ENCODE results near the gene CCR9. TPM values are rescaled to one million over a fixed set of nuclear protein-coding genes. Genes with fewer than 3 reads are reported as not detected.

CCR9 gene
- total and polyA plus RNA-seq, 2 donors (not counting 1 experiment from before 2014, with no cell fraction given): not detected

DNA sequence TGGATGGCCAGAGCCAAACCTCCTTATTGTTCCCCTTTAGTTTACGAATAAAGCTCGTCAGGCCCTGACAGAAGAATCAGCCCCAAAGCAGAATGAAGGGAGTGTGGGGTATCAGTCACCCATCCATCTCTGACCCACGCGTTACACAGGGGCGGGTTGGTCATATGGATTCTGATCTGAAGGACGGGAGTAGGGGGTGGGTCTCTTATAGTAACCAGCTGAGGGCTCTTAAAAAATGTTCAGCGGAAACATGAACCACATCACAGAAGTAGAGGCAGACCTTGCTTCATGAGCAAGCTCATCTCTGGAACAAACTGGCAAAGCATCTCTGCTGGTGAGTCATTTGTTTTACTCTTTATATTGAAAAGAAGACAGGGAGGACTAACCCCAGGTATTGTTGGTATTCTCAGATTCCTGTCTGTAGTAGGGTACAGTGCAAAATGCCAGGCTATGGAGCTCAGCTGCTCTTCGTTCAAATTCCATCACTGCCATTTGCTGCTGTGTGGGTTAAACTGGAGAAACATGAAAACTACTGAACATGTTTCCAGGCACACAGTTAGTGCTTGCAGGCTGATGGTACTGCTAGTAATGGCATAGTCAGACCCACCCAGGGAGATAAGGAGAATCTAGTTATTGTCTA, 57.0 kb downstream of the CCR9 start, which contains the start of gene CXCR6:
CXCR6 (plus strand) TSS at position 258 of the 640 bp plus-strand sequence. CDS start 3,018 bp downstream, outside the sequence.
- TF ChIP-seq, protein P1, sequence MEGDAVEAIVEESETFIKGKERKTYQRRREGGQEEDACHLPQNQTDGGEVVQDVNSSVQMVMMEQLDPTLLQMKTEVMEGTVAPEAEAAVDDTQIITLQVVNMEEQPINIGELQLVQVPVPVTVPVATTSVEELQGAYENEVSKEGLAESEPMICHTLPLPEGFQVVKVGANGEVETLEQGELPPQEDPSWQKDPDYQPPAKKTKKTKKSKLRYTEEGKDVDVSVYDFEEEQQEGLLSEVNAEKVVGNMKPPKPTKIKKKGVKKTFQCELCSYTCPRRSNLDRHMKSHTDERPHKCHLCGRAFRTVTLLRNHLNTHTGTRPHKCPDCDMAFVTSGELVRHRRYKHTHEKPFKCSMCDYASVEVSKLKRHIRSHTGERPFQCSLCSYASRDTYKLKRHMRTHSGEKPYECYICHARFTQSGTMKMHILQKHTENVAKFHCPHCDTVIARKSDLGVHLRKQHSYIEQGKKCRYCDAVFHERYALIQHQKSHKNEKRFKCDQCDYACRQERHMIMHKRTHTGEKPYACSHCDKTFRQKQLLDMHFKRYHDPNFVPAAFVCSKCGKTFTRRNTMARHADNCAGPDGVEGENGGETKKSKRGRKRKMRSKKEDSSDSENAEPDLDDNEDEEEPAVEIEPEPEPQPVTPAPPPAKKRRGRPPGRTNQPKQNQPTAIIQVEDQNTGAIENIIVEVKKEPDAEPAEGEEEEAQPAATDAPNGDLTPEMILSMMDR (conservative IDR thresholded peaks at IDR 0.05 in 1 of 2, IDR thresholded peaks at IDR 0.05 in 1 of 2; ENCODE audit: low read depth in 1 of 2, low read length in 2 of 2): no peak
- no peak for TF ChIP-seq EZH2 (IDR thresholded peaks at IDR 0.05; ENCODE audit: low read length, missing control alignments)
- H3K9me3 ChIP-seq (ENCODE audit: control insufficient read depth, insufficient read depth, low read depth, low read length): no peaks in the 10 kb centered on the region
- H3K9ac ChIP-seq (ENCODE audit: insufficient read depth, low read length): no peak within 1 kb of the TSS
- no peak within 1 kb of the TSS for H3K4me3 ChIP-seq (replicated peaks in 1 of 4; ENCODE audit: control extremely low read depth in 1 of 4, insufficient read depth in 1 of 4, low read depth in 3 of 4, low read length in 4 of 4)
- peak in 1 of 2 donors; percentile 24 for DNase-seq (ENCODE audit: low read depth in 2 of 2)
- H3K36me3 ChIP-seq (ENCODE audit: control insufficient read depth, insufficient read depth, low read length): peaks cover 4% of the 10 kb centered on the region
- H2AFZ ChIP-seq (ENCODE audit: low read length): no peak within 1 kb of the TSS
- no peaks in the 10 kb centered on the region for H3K27me3 ChIP-seq (ENCODE audit: control insufficient read depth, insufficient read depth, low read length)
- H3K4me1 ChIP-seq (ENCODE audit: control insufficient read depth, extremely low read depth, insufficient read depth, low read length): peaks cover 6% of the 10 kb centered on the region
- H3K4me2 ChIP-seq (ENCODE audit: extremely low read depth, insufficient read depth, low read length): no peak within 1 kb of the TSS
- H4K20me1 ChIP-seq (ENCODE audit: control insufficient read depth, extremely low read depth, insufficient read depth, low read length): no peaks in the 10 kb centered on the region
- no peaks in the 10 kb centered on the region for H3K79me2 ChIP-seq (ENCODE audit: control insufficient read depth, insufficient read depth, low read length)
- H3K27ac ChIP-seq (ENCODE audit: insufficient read depth, low read length): no peak within 1 kb of the TSS

- Histone ChIP-seq H2AFZ (ENCODE audit: low read length) (no peak overlapping the region), H3K9me3 (ENCODE audit: control insufficient read depth, insufficient read depth, low read depth, low read length) (no peaks in the 10 kb centered on the region), H3K79me2 (ENCODE audit: control insufficient read depth, insufficient read depth, low read length) (no peaks in the 10 kb centered on the region), H3K4me2 (ENCODE audit: extremely low read depth, insufficient read depth, low read length) (no peak overlapping the region), H3K4me1 (ENCODE audit: control insufficient read depth, extremely low read depth, insufficient read depth, low read length) (peaks cover 18% of the 10 kb centered on the region), H3K9ac (ENCODE audit: insufficient read depth, low read length) (no peak overlapping the region), H3K27ac (ENCODE audit: insufficient read depth, low read length) (no peak overlapping the region), H4K20me1 (ENCODE audit: control insufficient read depth, extremely low read depth, insufficient read depth, low read length) (no peaks in the 10 kb centered on the region), H3K4me3 (replicated peaks in 1 of 4; ENCODE audit: control extremely low read depth in 1 of 4, insufficient read depth in 1 of 4, low read depth in 3 of 4, low read length in 4 of 4) (no peak overlapping the region), H3K27me3 (ENCODE audit: control insufficient read depth, insufficient read depth, low read length) (no peaks in the 10 kb centered on the region), H3K36me3 (ENCODE audit: control insufficient read depth, insufficient read depth, low read length) (peaks cover 4% of the 10 kb centered on the region)
- DNase-seq (ENCODE audit: low read depth in 2 of 2): no peak
- no peak for TF ChIP-seq EZH2 (IDR thresholded peaks at IDR 0.05; ENCODE audit: low read length, missing control alignments)
- TF ChIP-seq, protein P1 (conservative IDR thresholded peaks at IDR 0.05 in 1 of 2, IDR thresholded peaks at IDR 0.05 in 1 of 2; ENCODE audit: low read depth in 1 of 2, low read length in 2 of 2): no peak
These were observed 58.7 kb downstream of the CCR9 start for GRCh38 chr3:45944830-45945620.

- Histone ChIP-seq H3K4me2 (ENCODE audit: extremely low read depth, insufficient read depth, low read length) (no peak overlapping the region), H4K20me1 (ENCODE audit: control insufficient read depth, extremely low read depth, insufficient read depth, low read length) (no peaks in the 10 kb centered on the region), H3K36me3 (ENCODE audit: control insufficient read depth, insufficient read depth, low read length) (peaks cover 11% of the 10 kb centered on the region), H2AFZ (ENCODE audit: low read length) (no peak overlapping the region), H3K79me2 (ENCODE audit: control insufficient read depth, insufficient read depth, low read length) (no peaks in the 10 kb centered on the region), H3K27me3 (ENCODE audit: control insufficient read depth, insufficient read depth, low read length) (no peaks in the 10 kb centered on the region), H3K4me3 (replicated peaks in 1 of 4; ENCODE audit: control extremely low read depth in 1 of 4, insufficient read depth in 1 of 4, low read depth in 3 of 4, low read length in 4 of 4) (no peak overlapping the region), H3K4me1 (ENCODE audit: control insufficient read depth, extremely low read depth, insufficient read depth, low read length) (peaks cover 18% of the 10 kb centered on the region), H3K27ac (ENCODE audit: insufficient read depth, low read length) (no peak overlapping the region), H3K9ac (ENCODE audit: insufficient read depth, low read length) (no peak overlapping the region), H3K9me3 (ENCODE audit: control insufficient read depth, insufficient read depth, low read depth, low read length) (no peaks in the 10 kb centered on the region)
- TF ChIP-seq, protein P1 (conservative IDR thresholded peaks at IDR 0.05 in 1 of 2, IDR thresholded peaks at IDR 0.05 in 1 of 2; ENCODE audit: low read depth in 1 of 2, low read length in 2 of 2): no peak
- no peak for TF ChIP-seq EZH2 (IDR thresholded peaks at IDR 0.05; ENCODE audit: low read length, missing control alignments)
- no peak for DNase-seq (ENCODE audit: low read depth in 2 of 2)
These were observed 60.0 kb downstream of the CCR9 start for GRCh38 chr3:45946307-45946706.

Data from fibroblast of lung (primary cell).